Measurements from ENCODE around the gene MACROD2. TPM values are rescaled to one million over a fixed set of nuclear protein-coding genes. Genes with fewer than 3 reads are reported as not detected.

MACROD2 gene
- polyA plus RNA-seq, 1 experiment, result 0.47 TPM

- ChIA-PET CTCF (interaction anchor here (0.6 kb wide), 1 partner anchor 12 kb away, joined by 3 read pairs; no protein-coding TSS in a partner anchor), POLR2A (no interaction called here)
- Histone ChIP-seq H3K27me3 (ENCODE audit: control insufficient read depth, insufficient read depth, low read length) (no peaks in the 10 kb centered on the region), H3K4me3 (ENCODE audit: low read depth, low read length) (no peak overlapping the region), H3K36me3 (ENCODE audit: control insufficient read depth, insufficient read depth, low read length) (no peaks in the 10 kb centered on the region)
- TF ChIP-seq CTCF (IDR thresholded peaks at IDR 0.05; ENCODE audit: insufficient read depth, low read depth, low read length), result no peak
- DNase-seq (ENCODE audit: low read depth), result no peak
These were observed 806.4 kb downstream of the MACROD2 start for GRCh38 chr20:14801591-14802325.

- POLR2A ChIA-PET, result no interaction called here
- H3K4me3 ChIP-seq (ENCODE audit: low read depth, low read length), result no peak overlapping the region
- no peaks in the 10 kb centered on the region for H3K27me3 ChIP-seq (ENCODE audit: control insufficient read depth, insufficient read depth, low read length)
- CTCF ChIA-PET, result no interaction called here
- H3K36me3 ChIP-seq (ENCODE audit: control insufficient read depth, insufficient read depth, low read length), result no peaks in the 10 kb centered on the region
- TF ChIP-seq CTCF (IDR thresholded peaks at IDR 0.05; ENCODE audit: insufficient read depth, low read depth, low read length), result no peak
- DNase-seq (ENCODE audit: low read depth), result no peak
These were observed 811.9 kb downstream of the MACROD2 start for GRCh38 chr20:14807224-14807623.

GRCh38 chr20:14815340-14815739, 820.0 kb downstream of the MACROD2 start:
- DNase-seq (ENCODE audit: low read depth), result no peak
- Histone ChIP-seq H3K4me3 (ENCODE audit: low read depth, low read length) (no peak overlapping the region), H3K27me3 (ENCODE audit: control insufficient read depth, insufficient read depth, low read length) (no peaks in the 10 kb centered on the region), H3K36me3 (ENCODE audit: control insufficient read depth, insufficient read depth, low read length) (no peaks in the 10 kb centered on the region)
- POLR2A ChIA-PET, result no interaction called here
- CTCF ChIA-PET, result no interaction called here
- no peak for TF ChIP-seq CTCF (IDR thresholded peaks at IDR 0.05; ENCODE audit: insufficient read depth, low read depth, low read length)

- ChIA-PET CTCF (no interaction called here), POLR2A (no interaction called here)
- Histone ChIP-seq H3K36me3 (ENCODE audit: control insufficient read depth, insufficient read depth, low read length) (no peaks in the 10 kb centered on the region), H3K4me3 (ENCODE audit: low read depth, low read length) (no peak overlapping the region), H3K27me3 (ENCODE audit: control insufficient read depth, insufficient read depth, low read length) (no peaks in the 10 kb centered on the region)
- TF ChIP-seq CTCF (IDR thresholded peaks at IDR 0.05; ENCODE audit: insufficient read depth, low read depth, low read length), result no peak
- no peak for DNase-seq (ENCODE audit: low read depth)
These were observed 821.2 kb downstream of the MACROD2 start for GRCh38 chr20:14816471-14816870.

- no peak for TF ChIP-seq CTCF (IDR thresholded peaks at IDR 0.05; ENCODE audit: insufficient read depth, low read depth, low read length)
- no peak overlapping the region for H3K4me3 ChIP-seq (ENCODE audit: low read depth, low read length)
- H3K36me3 ChIP-seq (ENCODE audit: control insufficient read depth, insufficient read depth, low read length), result no peaks in the 10 kb centered on the region
- H3K27me3 ChIP-seq (ENCODE audit: control insufficient read depth, insufficient read depth, low read length), result no peaks in the 10 kb centered on the region
- DNase-seq (ENCODE audit: low read depth), result no peak
- POLR2A ChIA-PET, result no interaction called here
- CTCF ChIA-PET, result no interaction called here
These were observed 821.8 kb downstream of the MACROD2 start for GRCh38 chr20:14817101-14817500.

Measured in BJ (cell line).